Left renal cortex interstitium (tissue), 4 donors: Measurements from ENCODE around the gene TEX9. TPM values are rescaled to one million over a fixed set of nuclear protein-coding genes. Genes with fewer than 3 reads are reported as not detected.
"Not testable (repeated sequence)": the region's sequence is repeated elsewhere in the genome, so short reads cannot be mapped to it uniquely, and the experiment has no call there.

ENCODE experiments used
- DNase-seq, 4 donors: peaks; one replicate each; pipeline ENCODE4 v3.0.0-alpha.2; 2013; ENCODE audit warnings: low read depth in 4 of 4, low spot score in 2 of 4, missing footprints in 1 of 4
- polyA plus RNA-seq, 4 donors: library from polyadenylated mRNA; unstranded; fragments of 120-200 nt; gene quantifications; one replicate each; pipeline ENCODE4 v1.2.1, GENCODE V29; 2013; ENCODE audit not compliant: insufficient read length in 4 of 4

Gene TEX9
- 10 to 100 TPM; 25.7 to 31.4 (median 28.8) TPM for polyA plus RNA-seq

DNA sequence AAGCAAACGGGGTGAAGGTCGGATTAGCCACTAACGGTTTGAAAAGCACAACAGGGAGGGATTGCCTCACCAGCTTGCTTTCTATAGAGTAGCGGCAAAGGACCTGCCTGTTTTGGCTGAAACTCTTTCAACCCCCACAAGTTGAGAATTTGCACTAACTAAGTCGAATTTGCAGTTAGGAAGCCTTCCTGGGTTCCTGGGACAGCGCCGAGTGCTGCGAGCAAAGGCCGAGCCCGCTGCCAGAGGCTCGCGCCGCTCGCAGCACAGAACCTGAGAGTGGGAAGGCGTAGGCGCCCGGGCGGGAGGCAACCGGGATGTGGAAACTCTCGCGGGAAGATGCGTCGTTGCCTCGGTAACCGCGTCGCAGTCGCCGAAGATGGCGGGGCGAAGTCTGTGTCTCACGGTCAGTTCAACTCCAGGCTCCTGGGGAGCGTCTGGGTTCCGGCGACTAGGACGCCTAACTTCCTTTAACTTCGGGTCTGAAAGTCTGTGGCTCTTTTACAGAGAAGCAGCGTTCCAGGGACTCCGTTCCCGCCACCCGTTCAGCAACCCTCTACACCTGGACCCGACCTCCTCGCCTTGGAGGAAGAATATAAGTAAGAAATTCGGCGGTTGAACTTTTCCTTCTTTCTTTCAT, at the start of gene TEX9:
TSS of gene TEX9 (plus strand) at position 352 of the 637 bp plus-strand sequence. CDS start at position 377, 25 bp downstream.
- DNase-seq: peak; percentile 72 to 86 (median 79)

DNA sequence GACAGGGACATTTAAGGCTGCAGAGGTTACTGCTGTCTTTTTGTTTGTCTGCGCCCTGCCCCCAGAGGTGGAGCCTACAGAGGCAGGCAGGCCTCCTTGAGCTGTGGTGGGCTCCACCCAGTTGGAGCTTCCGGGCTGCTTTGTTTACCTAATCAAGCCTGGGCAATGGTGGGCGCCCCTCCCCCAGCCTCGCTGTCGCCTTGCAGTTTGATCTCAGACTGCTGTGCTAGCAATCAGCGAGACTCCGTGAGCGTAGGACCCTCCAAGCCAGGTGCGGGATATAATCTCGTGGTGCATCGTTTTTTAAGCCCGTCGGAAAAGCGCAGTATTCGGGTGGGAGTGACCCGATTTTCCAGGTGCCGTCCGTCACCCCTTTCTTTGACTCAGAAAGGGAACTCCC, 48.7 kb upstream of the TEX9 start:
- DNase-seq: not testable (repeated sequence)

DNA sequence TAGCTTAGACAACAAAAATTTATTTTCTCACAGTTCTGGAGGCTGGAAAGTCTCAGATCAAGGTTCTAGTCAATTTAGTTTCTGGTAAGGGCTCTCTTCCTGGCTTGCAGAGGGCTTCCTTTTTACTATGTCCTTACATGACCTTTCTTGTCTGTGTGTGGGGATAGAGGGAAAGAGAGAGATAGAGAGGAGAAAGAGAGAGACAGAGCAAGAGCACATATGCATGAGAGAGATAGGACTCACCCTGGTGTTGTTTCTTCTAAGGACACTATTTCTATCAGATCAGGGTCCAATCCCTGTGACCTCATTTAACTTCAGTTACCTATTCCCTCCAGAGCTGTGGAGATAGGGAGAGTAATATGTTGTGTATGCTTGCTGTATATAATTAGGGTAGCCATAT, 44.9 kb upstream of the TEX9 start:
- DNase-seq: no peak

DNA sequence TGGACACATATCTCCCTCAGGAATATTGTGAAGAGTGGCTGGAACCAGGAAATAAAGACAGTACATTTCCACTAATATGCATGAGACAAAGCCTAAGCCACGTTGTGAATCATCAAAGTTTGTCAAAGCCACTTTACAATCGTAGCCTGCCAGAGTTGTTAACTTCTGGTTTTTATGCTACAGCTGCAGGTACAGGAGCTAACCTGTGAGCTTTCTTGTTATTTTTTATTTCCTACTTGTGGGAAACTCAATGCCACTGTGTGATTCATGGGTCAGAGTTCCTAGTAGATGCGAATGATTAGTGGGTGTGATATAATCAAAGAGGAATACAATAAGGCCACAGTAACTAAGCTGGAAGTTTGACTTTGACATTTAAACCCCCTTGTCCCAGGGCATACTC, 44.4 kb upstream of the TEX9 start:
- DNase-seq: no peak

DNA sequence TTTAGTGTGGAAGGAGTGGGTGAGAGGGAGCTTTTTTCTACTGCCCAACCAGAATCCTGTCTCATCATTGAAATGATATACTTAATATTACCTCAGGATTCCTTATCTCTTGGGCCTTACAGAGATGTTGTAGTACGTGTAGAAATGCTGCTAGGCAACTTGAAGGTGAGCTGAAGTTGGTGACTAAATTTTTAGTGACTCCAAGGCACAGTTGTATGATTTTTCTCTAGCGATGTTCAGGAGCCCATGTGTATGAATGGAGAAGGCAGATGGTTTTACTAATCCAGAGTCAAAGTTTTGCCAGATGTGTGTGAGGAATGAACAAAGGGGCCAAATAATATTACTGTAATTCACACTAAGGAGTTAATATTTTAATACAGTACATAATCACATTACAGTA, 42.8 kb upstream of the TEX9 start:
- no peak for DNase-seq

DNA sequence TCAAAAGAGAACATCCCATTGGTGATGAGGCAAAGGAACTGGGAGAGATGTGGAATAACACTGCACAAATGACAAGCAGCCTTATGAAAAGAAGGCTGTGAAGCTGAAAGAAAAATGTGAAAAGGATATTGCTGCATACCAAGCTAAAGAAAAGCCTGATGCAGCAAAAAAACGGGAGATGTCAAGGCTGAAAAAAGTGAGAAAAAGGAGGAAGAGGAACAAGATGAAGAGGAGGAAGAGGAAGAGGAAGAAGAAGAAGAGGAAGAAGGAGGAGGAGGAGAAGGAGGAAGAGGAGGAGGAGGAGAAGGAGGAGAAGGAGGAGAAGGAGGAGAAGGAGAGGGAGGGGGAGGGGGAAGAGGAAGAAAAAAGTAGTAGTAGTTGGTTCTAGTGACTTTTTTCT, 41.8 kb upstream of the TEX9 start:
- no peak for DNase-seq

DNA sequence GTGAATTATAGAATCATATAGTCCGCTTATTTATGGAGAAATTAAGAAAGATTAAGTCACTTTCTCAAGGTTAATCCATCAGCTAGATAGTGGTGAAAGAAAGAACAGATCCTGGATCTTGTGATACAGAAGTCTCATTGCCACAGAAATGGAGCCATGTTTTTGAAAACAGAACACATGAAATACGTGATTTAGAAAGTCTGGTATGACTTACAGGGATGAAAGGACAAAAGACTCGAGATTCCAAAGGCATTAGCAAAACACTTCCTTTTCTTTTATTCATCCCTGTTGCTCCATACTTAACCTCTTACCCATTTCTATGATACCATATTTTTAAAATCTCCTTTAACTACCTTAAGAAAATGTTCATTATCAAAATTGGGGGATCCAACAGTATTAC, 40.0 kb upstream of the TEX9 start:
- DNase-seq: no peak

DNA sequence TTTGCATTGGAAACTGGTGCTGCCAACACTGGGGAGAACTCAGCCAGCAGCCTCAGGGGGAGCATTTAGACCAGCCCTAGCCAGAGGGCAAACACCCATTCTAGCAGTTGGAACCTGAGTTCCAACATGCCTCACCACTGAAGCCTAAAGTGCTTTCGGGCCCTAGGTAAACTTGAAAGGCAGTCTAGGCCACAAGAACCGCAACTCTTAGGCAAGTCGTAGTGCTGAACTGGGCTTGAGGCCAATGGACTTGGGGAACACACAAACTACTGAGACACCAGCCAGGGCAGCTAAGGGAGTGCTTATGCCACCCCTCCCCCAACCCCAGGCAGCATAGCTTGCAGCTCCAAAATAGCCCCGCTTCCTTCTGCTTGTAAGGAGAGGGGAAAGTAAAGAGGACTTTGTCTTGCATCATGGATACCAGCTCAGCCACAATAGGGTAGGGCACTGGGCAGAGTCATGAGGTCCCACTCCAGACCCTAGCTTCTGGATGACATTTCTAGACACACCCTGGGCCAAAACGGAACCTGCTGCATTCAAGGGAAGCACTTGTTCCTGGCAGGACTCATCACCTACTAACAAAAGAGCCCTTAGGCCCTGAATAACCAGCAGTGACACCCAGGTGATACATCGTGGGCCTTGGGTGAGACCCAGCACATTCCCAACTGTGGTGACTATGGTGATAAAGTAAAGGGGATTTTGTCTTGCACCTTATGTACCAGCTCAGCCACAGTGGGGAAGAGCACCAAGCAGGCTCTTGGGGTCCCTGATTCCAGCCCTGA, 37.3 kb upstream of the TEX9 start:
- DNase-seq: no peak

DNA sequence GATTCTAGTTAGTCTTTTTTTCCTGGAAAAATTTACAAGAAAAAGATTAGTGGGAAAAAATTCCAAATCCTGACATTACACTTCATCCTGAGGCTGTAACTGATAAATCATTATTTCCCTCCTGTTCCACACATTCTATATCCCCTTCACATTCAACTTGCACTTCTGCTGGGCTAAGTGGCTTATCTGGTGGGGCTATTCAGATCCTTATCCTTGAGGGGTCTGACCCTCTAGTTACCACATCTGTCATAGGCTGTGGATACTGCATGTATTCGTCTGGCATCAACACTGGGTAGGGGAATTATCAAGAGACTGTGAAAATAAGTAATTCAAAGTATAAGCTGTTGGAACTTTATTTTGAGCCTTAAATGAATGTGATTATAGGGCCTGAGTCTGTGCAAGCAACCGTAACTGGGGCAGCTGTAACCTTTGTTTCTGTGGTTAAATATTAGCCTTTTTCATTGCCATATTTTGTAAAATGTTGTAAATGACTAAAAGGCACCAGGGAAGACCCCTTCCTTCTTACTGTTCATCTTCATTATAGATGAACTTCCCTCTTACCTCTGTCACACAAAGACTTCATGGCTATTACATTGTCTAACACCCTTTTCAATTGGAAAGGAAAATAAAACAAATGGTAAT, 28.0 kb upstream of the TEX9 start:
- no peak for DNase-seq

DNA sequence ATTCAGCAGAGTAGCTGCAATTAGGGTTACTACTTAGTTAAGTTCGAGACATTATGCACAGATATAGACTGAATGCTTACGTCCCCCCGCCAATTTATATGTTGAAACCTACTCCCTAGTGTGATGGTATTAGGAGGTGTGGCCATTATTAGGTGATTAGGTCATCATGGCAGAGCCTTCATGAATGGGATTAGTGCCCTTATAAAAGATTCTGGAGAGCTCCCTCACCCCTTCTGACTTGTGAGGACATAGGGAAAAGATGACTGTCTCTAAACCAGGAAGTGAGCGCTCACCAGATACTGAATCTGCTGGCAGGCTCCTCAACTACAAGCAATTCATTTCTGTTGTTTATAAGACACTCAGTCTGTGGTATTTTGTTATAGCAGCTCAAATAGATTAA, 25.6 kb upstream of the TEX9 start:
- no peak for DNase-seq

DNA sequence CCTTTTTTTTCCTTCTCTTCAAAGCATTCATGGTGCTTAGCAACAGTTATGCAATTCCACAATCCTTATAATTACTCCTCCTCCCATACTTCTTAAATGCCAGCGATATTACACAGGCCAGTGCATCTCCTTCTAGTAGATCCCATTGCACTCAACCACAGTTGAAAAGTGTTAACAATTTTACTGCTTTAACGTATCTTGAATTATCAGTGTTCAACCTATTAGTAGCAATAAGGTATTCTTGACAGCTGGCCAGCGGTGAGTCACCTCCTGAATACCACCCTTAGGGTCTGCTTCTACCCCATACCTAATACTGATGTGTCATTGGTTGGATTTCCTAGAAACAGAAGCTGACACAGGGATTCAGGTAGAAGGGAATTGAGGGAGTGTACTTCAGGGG, 24.0 kb upstream of the TEX9 start:
- no peak for DNase-seq

DNA sequence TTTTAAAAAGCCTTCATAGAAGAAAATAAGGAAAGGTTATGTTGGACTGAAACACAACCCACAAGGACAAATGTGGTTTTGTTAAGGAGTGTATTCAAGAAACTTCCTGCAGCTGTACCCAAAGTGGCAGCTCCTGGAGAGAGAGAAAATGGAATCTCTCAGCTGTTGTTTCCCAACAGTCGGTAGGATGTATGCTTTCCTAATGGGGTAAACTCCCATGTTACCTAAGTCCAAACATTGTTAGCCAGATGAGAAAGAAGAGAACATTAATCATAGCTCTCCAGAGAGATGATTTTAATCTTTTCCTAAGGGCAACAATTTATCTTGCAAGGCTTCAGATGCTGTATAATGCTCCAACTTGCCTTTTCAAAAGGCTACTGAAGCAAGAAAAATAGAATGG, 22.6 kb upstream of the TEX9 start:
- no peak for DNase-seq

DNA sequence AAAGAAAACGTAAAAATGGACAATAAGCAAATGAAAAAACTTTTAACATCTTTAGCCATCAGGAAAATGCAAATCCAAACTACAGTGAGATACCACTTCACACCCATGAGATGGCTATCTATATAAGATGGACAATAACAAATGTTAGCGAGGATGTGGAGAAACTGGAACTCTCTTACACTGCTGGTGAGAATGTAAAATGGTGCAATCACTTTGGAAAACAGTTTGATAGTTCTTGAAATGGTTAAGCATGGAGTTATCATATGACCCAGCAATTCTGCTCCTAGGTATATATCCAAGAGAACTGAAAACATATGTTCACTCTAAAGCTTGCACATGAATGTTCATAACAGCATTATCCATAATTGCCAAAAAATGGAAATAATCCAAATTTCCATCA, 21.3 kb upstream of the TEX9 start:
- no peak for DNase-seq

DNA sequence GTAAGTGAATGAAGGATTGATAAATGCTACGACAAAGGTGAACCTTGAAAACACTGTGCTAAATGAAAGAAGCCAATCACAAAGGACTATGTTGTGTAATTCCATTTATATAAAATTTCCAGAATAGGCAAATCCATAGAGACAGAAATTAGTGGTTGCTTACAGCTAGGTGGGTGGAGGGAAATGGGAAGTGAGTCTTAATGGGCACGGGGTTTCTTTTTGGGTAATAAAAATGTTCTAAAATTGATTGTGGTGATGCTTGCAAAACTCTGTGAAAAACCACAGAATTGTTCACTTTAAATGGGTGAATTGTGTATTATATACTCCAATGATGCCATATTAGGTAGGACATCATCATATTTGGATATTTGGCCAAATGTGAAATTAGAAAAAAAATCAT, 20.9 kb upstream of the TEX9 start:
- DNase-seq: no peak

DNA sequence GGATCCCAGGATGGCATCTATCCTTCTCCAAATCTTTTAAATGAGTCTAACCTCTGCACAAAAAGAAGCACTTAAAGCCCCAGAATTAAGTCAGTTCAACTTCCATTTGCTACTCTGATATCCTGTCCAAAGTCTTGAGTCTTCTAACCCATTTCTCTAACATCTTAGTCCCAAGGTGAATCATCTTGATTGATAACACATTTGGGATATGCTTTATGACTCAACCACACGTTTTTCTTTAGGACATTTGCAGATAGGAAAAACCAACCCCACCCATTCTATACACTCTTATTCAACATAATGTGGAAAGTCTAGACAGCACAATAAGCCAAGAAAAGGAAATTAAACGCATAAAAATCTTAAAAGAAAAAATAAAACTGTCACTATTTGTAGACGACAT, 18.8 kb upstream of the TEX9 start:
- DNase-seq: no peak

DNA sequence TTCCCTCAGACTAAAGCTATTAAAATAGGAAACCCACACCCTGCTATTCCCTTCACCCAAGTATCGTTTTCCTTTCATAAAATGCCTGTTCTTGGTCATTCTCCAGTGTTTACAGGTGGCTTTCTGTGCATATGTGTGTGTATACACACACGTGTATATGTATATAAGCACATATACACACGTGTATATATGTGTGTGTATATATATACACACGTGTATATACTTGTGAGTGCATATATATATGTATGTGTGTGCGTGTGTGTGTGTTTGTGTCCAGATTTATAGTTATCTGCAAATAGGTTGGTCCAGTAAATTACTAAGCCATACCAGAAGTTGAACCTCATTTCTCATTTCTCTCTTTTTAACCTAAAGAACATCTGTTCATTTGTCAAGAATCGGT, 15.7 kb upstream of the TEX9 start:
- DNase-seq: no peak

DNA sequence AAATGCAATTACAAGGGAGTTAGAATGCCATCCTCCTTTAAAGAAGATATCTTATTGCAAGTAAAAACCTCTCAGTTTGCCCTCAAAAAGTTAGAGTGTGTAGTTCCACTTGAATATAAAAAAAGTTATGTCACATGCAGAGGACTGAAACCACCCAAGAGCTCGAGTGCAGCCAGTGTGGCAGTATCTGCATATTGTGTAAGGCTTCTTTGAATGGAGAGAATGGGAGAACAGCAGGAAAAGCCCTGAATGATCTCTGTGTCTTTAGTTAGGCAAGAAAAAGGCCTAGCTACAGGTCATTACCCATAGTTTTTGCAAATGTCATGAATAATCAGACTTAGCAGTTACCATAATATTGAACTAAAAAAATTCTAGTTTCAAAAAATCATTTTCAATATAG, 13.9 kb upstream of the TEX9 start:
- no peak for DNase-seq

DNA sequence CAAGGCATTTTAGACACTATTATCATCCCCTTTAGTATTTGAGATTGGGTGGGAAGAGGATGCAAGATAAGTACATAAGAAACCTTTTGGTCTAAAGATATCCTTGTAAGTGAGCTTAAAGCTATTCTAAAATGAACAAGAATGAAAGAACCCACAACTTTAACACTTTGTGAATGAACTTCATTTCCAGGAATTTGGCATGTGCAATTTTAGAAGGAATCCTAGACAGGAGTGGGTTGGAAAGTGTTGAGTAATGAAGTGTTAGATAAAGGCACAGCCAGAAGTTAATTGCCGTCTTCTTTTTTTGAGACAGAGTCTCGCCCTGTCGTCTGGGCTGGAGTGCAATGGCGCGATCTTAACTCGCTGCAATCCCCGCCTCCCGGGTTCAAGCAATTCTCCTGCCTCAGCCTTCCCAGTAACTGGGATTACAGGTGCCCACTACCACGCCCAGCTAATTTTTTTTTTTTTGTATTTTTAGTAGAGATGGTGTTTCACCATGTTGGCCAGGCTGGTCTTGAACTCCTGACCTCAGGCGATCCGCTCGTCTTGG, 13.2 kb upstream of the TEX9 start:
- no peak for DNase-seq

DNA sequence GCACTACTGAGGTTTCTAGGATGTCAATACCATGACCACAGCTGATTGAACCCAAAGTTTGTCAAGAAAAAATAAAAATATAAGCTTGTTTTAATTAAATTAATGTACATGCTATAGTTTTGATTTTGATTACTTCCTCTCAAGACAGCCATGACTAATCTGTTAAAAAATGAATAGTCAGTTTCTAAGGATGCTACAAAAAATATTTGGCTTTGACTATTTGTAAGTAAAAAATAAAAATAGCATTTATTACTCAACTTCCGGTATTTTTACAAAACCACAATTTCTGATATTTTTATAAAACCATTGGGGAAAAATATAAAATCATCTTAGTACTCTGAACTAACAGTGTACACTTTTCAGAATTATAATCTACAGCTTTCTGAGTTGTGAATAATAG, 12.1 kb upstream of the TEX9 start:
- DNase-seq: no peak

DNA sequence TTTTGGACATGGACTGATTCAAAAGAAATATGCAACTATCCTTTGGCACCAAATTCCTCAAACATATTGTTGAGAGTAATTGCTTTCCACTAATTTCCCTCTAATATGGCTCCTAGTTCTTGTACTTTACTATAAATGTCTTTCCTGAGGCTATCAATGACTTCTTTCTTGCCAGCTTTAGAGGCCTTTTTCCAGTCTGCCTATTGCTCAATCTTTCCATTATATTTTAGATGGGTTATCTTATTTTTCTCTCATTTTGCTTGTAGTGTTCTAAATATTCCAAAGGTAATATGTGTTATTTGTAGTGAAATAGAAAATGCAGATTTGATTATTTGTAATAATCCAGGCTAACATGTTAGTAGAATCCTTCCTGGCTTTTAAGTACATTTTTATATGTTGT, 11.5 kb upstream of the TEX9 start:
- DNase-seq: no peak

DNA sequence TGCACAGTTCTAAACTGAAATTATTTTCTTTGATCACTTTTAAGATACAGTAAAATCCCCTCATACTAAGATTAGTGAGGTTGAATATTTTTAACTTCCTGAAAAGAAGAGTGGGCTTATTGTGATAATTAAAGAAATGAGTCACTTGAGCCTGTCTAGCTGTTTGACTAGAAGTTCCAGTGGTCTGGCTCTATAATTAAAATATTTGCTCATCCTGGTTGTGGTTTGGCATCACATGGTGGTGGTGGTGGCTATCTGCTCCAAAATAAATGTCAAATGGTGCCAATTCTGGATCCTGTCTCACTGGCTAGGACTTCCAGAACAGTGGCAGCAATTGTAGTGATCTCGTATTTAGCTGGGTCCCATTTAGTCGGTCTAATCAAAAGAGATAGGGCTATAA, 8.6 kb upstream of the TEX9 start:
- no peak for DNase-seq

DNA sequence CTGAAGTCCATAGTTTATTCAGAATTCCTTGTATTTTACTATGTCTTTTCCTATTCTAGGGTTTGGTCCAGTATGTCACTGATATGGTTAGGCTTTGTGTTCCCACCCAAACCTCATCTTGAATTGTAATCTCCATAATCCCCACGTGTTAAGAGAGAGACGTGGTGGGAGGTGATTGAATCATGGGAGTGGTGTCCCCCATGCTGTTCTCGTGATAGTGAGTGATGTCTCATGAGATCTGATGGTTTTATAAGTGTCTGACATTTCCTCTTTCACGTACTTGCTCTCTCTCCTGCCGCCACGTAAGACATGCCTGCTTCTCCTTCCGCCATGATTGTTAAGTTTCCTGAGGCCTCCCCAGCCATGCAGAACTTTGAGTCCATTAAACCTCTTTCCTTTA, 6.6 kb upstream of the TEX9 start:
- DNase-seq: no peak
